Measurements from ENCODE around the gene SND1.
"Not testable (repeated sequence)": the region's sequence is repeated elsewhere in the genome, so short reads cannot be mapped to it uniquely, and the experiment has no call there.

The SND1 gene

DNA sequence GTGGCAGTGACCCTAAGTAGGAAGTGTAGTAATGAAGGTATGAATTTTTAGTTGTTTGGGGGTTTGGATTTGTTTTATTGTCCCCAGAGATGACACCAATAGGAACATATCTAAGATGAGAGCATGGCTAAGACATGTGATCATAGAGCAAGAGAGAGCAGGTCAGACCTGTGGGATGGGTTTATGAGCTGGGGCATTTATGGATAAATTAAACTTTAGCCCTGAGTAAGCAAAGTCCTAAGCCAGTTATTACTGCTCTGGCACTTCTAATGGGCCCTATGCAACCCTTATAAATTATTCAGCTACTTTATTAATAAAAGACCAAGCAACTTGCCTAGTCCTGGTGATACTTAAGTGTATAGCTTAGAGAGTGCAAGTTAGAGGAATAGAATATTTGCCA is 294.1 kb downstream of the SND1 start:
- DNase-seq: no peak

GRCh38 chr7:127946847-127947246 is 294.9 kb downstream of the SND1 start:
- no peak for DNase-seq

DNA sequence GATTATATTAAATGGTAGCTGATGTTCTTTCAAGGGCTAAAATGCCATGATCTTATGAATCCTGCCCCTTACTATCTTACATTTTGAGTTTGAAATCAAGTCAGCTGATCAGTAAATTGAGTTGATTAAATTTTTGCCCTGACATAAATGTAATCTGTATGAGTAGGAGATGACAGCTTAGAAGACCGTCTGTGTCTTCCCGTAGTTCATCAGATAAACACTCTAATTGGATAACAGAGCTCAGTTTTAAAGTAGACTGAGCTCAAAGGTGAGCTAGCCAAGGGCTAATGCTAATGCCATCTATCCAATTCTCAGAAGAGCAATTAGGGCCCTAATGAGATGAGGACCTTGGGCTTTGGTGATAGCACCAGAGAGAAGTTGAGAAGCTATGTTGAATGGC is 296.3 kb downstream of the SND1 start:
- DNase-seq: no peak

DNA sequence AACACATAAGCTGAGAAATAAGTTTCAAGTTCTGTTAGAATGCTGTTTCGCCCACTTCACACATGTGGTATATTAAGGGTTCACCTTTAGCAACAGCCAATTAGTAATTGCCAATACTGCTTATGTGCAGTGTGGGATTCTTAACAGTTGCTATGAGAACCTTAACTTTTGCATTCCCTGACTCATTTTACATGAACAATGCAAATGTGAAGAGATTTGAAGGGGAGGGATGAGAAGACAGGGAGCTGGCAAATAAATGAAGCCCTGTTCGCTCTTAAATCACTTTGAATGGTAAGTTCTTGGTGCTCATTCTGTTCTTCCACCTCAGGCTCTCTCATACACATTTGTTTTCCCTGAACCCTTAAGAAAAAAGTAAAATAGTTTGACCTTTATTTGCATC is 296.9 kb downstream of the SND1 start:
- DNase-seq: no peak

DNA sequence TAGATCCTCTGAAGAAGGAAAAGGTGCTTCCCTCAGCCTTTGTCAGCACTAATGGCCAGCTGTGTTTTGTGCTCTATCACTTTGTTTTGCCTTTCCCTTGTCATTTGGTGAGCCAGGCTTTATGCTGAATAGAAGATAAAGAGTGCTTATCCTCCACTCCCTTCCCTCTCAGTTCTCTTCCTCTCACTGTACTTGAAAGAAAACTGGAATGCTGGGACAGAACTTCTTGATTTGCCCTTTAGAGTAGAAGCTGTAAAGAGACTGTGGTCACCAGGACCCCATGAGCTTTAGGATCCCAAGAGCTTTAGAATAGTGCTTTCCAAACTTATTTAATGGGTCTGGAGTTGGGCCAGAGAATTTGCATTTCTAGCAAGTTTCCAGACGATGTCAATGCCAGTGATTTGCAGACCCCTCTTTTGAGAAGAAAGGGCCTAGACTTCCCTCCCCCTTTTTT is 297.8 kb downstream of the SND1 start:
- DNase-seq: no peak

DNA sequence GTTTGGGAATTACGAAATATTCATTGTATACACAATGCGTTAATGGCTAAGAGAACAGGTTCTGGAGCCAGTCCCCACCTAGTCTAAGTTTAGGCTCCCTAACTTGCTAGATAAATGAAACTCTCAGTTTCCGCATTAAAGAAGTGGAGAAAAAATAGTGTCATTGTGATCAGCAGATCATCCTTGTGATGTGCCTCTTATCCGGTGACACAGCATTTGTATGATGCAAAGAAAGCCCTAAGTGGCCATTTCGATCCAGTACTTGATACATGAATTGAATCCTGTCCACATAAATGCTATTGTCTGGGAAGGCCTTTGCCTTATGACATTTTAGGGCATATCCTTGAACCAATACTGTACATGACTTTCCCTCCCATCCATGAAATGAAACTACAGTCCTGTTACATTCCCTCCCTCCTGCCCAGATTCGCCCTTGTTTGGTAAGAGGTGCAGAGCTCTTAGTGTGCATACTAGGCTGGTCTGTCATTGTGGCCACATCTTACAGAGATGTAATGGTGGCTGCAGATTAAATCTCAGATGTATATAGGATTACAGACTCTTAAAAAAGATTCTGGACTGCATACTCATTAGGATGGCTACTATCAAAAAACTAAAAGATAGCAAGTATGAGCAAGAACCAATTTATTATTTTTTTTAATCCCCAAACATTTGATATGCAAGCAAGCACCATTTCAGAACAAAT is 298.4 kb downstream of the SND1 start:
- no peak for DNase-seq

DNA sequence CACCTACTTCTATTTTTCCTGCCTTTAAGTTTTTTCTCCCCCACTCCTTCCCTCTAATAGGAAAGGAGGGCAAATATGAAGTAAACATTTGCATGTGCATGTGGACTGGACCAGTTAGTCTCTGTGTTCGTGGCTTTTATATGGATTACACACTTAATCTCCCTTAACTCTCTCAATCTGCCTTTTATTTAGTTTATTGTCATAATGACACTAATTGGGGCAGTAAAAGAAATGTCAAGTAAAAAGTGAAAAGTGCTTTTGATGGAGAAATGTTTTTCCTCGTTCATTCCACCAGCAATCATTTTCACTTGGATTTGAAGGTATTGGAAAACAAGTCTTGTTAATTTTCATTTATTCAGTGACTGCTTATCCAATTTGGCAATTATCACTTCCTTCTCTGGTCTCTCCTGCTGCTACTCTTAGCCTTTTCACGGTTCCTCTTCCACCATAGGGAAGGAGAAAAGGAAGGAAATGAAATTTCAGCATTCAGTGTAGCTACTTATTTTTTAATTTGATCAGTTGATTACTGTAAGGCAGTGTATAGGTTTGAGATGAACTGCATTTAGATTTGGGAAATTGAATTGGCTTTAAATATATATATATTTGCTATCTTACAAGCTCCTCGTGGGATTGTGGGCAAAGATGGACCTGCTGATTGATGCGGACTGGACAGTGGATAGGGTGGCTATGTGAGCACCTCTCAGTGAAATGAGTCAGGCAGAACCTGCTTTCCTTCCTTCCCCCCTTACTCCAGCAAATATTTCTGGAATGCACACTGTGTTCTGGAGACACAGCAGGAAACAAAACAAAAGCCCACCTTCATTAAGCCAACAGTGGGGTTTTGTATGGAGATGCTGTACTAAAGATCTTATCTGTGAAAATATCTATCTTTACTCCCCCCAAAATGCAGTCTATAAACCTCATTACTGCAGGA is 301.7 kb downstream of the SND1 start:
- DNase-seq: no peak

DNA sequence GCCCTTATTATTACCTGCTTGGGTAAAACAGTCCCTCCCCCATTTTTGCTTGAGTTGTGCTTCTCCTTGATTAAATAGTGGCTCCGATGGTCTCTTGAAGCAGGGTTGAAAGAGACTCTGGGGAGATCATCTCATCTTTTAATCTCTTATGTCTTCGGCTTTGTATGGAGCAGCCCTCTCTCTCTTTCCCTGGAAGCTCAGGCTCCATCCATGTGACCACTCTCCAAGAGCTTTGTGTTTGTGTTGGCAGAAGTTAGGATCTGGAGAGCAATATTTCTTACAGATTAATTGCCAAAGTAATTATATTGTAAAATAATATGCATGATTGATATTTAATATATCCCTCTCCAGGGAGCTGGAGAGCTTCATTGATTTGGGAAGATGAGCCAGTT is 302.4 kb downstream of the SND1 start:
- DNase-seq: no peak

DNA sequence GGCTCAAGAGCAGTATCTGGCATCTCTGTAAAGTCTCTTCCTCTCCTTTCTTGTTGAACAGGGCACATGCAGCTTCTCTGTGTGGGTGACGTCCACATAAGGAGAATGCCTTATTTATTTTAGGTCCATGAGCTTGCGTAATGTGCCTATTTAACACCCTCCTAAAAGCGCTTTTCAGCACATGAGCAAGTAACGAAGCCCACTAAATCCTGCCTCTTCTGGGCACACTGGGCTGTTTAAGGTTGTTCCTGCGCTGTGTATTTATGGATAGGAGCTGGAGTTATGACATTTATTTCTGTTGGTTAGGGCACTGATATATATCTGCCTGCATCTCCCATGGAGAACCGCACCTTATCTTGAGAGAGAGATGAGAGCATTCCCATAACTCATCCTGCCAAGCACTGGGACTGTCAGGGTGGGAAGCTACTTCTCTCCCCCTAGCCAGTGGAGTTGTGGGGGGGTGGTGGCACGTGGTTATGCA is 303.1 kb downstream of the SND1 start:
- DNase-seq: no peak

GRCh38 chr7:127957886-127958285 is 305.9 kb downstream of the SND1 start:
- no peak for DNase-seq

DNA sequence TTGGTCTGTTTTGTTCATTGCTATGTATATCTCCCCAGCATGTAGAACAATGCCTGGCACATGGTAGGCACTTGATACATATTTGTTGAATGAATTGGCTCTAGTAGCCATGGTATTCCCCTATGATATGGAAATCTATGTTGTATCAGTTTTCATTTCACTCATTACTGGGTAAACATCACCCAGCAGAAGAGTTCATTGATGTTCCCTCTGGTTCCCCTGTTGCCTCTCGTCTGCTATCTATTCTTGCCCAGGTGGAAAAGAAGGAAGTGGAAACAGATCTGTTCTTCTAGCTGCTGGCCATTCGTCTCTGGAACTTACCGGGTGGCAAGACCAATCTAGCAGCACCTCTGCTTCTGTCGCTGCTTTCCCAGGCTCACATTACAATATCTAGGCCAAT is 307.8 kb downstream of the SND1 start:
- DNase-seq: no peak

GRCh38 chr7:127961786-127962453 is 309.9 kb downstream of the SND1 start:
- DNase-seq: no peak

DNA sequence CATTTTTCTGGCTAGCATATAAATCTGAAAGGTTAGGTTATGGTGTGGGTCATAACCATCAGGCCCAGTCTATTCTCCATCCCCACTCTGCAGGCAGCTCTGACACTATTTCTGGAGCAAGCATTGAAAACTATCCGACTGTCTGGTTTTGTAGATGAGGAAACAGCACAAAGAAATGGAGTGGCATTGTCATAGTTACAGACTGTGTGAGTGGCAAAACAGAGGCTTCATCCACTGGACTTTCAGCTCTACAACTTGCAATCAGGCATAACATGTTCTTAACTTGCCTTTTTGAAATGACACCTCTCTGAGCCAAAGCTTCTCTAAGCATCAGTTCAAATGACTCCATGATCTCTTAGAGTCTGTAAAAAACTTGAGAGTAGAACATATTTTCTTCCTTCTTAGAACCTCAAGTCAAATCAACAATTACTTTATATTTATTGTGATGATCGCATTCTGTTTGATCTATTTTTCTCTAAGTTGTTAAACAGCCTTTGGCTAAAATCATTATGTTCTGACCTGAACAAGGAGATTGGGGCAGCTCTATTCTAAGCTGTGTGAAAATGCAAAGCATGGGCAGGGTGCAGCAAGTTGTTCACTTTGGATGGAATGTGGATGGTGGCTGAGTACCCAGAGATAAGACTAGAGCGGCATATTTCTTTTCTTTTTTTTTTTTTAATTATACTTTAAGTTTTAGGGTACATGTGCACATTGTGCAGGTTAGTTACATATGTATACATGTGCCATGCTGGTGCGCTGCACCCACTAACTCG is 310.8 kb downstream of the SND1 start:
- DNase-seq: no peak

- DNase-seq: not testable (repeated sequence)
These were observed 311.9 kb downstream of the SND1 start for GRCh38 chr7:127963850-127964249.

- DNase-seq: no peak
These were observed 315.3 kb downstream of the SND1 start for GRCh38 chr7:127967281-127967680.

DNA sequence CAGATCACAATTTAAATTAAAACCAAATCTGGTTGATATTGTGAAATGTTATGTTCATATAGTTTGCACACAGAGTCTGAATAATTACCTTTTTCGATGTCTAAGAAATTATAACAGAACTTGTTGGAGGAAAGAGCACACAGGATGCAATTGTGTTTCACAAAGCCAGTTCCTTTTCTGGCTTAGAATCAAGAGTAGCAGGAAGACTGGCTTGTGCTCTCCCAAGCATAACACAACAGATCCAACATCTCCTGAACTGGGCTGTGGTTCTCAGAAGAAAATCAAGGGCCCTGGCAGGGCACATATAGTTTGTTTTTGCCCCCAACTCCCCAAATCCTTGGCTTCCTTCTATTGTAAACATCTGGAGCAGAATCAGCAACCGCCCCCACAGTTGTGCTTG is 316.6 kb downstream of the SND1 start:
- no peak for DNase-seq

- no peak for DNase-seq
These were observed 321.8 kb downstream of the SND1 start for GRCh38 chr7:127973832-127974231.

- DNase-seq: no peak
These were observed 322.5 kb downstream of the SND1 start for GRCh38 chr7:127974446-127975035.

- DNase-seq: no peak
These were observed 324.2 kb downstream of the SND1 start for GRCh38 chr7:127976056-127976737.

GRCh38 chr7:127976738-127977120 is 324.7 kb downstream of the SND1 start:
- DNase-seq: no peak

DNA sequence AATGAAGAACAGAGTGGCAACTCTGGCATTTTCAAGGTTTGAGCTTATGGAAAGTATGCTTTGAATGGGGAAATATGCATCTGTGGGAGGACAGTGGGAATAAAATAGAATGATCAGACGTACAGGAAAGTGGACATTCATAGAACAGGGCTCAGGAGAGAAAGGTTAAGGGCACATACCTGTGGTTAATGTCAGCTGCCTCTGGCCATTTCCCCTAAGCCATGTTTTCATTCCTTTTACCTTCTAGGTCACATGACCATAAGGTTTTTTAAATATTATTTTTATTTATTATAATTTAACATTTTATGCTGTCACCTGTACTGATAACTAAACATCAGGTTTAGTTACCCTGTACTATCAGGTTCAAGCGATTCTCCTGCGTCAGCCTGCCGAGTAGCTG is 326.4 kb downstream of the SND1 start:
- no peak for DNase-seq

Measured in activated CD4-positive, alpha-beta T cell treated with anti-CD3 and anti-CD28 coated beads for 48 hours (primary cell).